Measurements from ENCODE around the gene SMO. TPM values are rescaled to one million over a fixed set of nuclear protein-coding genes. Genes with fewer than 3 reads are reported as not detected.

SMO gene
- total RNA-seq, 1 experiment from 2014 or later: 2.9 TPM

GRCh38 chr7:129240119-129240820, 51.8 kb downstream of the SMO start:
- POLR2A ChIA-PET: interaction anchor here (0.6 kb wide), 1 partner anchor 151 kb away, joined by 3 read pairs; no protein-coding TSS in a partner anchor
- no peak overlapping the region for H3K4me3 ChIP-seq (ENCODE audit: low read depth in 2 of 2, low read length in 2 of 2)
- TSS peak; percentile 17 for BruUV-seq (replicated peaks)

GRCh38 chr7:129244220-129244619, 55.8 kb downstream of the SMO start:
- no peak for ATAC-seq
- ChIA-PET POLR2A (no interaction called here), CTCF (no interaction called here)
- no peak for TF ChIP-seq CTCF (IDR thresholded peaks at IDR 0.05)
- TF ChIP-seq REST (IDR thresholded peaks at IDR 0.05; ENCODE audit: insufficient read depth in 1 of 2, low read depth in 2 of 2, low read length in 1 of 2): no peak
- TF ChIP-seq SIN3A (IDR thresholded peaks at IDR 0.05; ENCODE audit: borderline replicate concordance, insufficient read depth, low read depth, low read length): no peak
- TF ChIP-seq POLR2AphosphoS5 (IDR thresholded peaks at IDR 0.05; ENCODE audit: low read depth, low read length): no peak
- TF ChIP-seq TCF7L2 (IDR thresholded peaks at IDR 0.05; ENCODE audit: low read depth, low read length): no peak
- no TSS peak for BruUV-seq (replicated peaks)
- Histone ChIP-seq H3K4me1 (ENCODE audit: control insufficient read depth, insufficient read depth, low read length) (no peaks in the 10 kb centered on the region), H3K27me3 (ENCODE audit: control insufficient read depth, insufficient read depth, low read length) (no peaks in the 10 kb centered on the region), H3K4me3 (ENCODE audit: low read depth in 2 of 2, low read length in 2 of 2) (no peak overlapping the region), H3K27ac (ENCODE audit: low read length) (no peak overlapping the region), H3K36me3 (ENCODE audit: control insufficient read depth, insufficient read depth, low read length) (no peaks in the 10 kb centered on the region), H3K9me3 (ENCODE audit: control insufficient read depth, insufficient read depth, low read depth, low read length) (no peaks in the 10 kb centered on the region)
- no peak for DNase-seq (ENCODE audit: low read depth, low spot score)
- intact Hi-C loops (cut with micrococcal nuclease; ENCODE audit: unreplicated experiment): no loop called here
- in situ Hi-C loops (cut with HindIII; ENCODE audit: low pct_unique_long_range_greater_than_20kb, low sequenced_read_pairs): no loop called here

More at GRCh38 chr7:129240119-129240820, 51.8 kb downstream of the SMO start:
- H3K27ac ChIP-seq (ENCODE audit: low read length): no peak overlapping the region
- CTCF ChIA-PET: no interaction called here
- no peak for TF ChIP-seq SIN3A (IDR thresholded peaks at IDR 0.05; ENCODE audit: borderline replicate concordance, insufficient read depth, low read depth, low read length)
- no peak for TF ChIP-seq CTCF (IDR thresholded peaks at IDR 0.05)
- TF ChIP-seq TCF7L2 (IDR thresholded peaks at IDR 0.05; ENCODE audit: low read depth, low read length): no peak
- no peak for TF ChIP-seq REST (IDR thresholded peaks at IDR 0.05; ENCODE audit: insufficient read depth in 1 of 2, low read depth in 2 of 2, low read length in 1 of 2)
- no peak for TF ChIP-seq POLR2AphosphoS5 (IDR thresholded peaks at IDR 0.05; ENCODE audit: low read depth, low read length)
- in situ Hi-C loops (cut with HindIII; ENCODE audit: low pct_unique_long_range_greater_than_20kb, low sequenced_read_pairs): no loop called here
- intact Hi-C loops (cut with micrococcal nuclease; ENCODE audit: unreplicated experiment): no loop called here
- no peaks in the 10 kb centered on the region for H3K9me3 ChIP-seq (ENCODE audit: control insufficient read depth, insufficient read depth, low read depth, low read length)
- DNase-seq (ENCODE audit: low read depth, low spot score) (no peak), ATAC-seq (no peak)
- no peaks in the 10 kb centered on the region for H3K4me1 ChIP-seq (ENCODE audit: control insufficient read depth, insufficient read depth, low read length)
- no peaks in the 10 kb centered on the region for H3K27me3 ChIP-seq (ENCODE audit: control insufficient read depth, insufficient read depth, low read length)
- H3K36me3 ChIP-seq (ENCODE audit: control insufficient read depth, insufficient read depth, low read length): no peaks in the 10 kb centered on the region
